WTC11 (cell line): ENCODE data around the gene RNF113B. TPM values are rescaled to one million over a fixed set of nuclear protein-coding genes. Genes with fewer than 3 reads are reported as not detected.

ENCODE experiments used
- ATAC-seq: fragments of 200-7000 bp; cut with Tn5 transposase; 2 replicates; pipeline ENCODE4 v1.10.0; 2021; ENCODE audit warnings: mild to moderate bottlenecking, moderate library complexity
- CTCF ChIA-PET: fragments of 300-600 bp; sonication (Branson Sonifier 250); formaldehyde crosslinking; loops from one replicate; lab custom pipeline; 2021; ENCODE audit warnings: antibody characterized with exemption; lab: Charles Lee
- POLR2A ChIA-PET: fragments of 350-600 bp; sonication (Branson Sonifier 250); formaldehyde crosslinking; loops from one replicate; lab custom pipeline; 2021; ENCODE audit warnings: antibody characterized with exemption; lab: Charles Lee
- DNase-seq: peaks from one replicate; pipeline ENCODE4 v3.0.0; 2021; ENCODE audit warnings: low spot score
- H3K27ac Mint-ChIP-seq: 2 replicates; pipeline ENCODE4 v1.8.0; 2021; ENCODE audit warnings: mixed read lengths
- H3K27me3 Mint-ChIP-seq: 2 replicates; pipeline ENCODE4 v1.8.0; 2021; ENCODE audit warnings: low read depth, mild to moderate bottlenecking, moderate library complexity, mixed read lengths
- H3K36me3 Mint-ChIP-seq: 2 replicates; pipeline ENCODE4 v1.8.0; 2021; ENCODE audit warnings: mixed read lengths
- H3K4me1 Mint-ChIP-seq: 2 replicates; pipeline ENCODE4 v1.8.0; 2022; ENCODE audit warnings: mixed read lengths
- H3K4me3 Mint-ChIP-seq: 2 replicates; pipeline ENCODE4 v1.8.0; 2021; ENCODE audit warnings: mild to moderate bottlenecking, moderate library complexity, mixed read lengths
- H3K9me3 Mint-ChIP-seq: 2 replicates; pipeline ENCODE4 v1.8.0; 2021; ENCODE audit warnings: mixed read lengths
- AR ChIP-seq: fragments of 250-450 bp; sonication (Bioruptor Pico); IDR thresholded peaks from 2 replicates; pipeline ENCODE4 v1.9.0; 2021; ENCODE audit warnings: mild to moderate bottlenecking
- ATF1 ChIP-seq: sonication (generic); formaldehyde crosslinking; IDR thresholded peaks from 2 replicates; pipeline ENCODE4 v1.8.1; 2023; ENCODE audit warnings: mild to moderate bottlenecking, moderate library complexity, missing genetic modification reagents
- CBFB ChIP-seq: sonication (generic); formaldehyde crosslinking; IDR thresholded peaks from 2 replicates; pipeline ENCODE4 v1.8.1; 2022; ENCODE audit warnings: mild to moderate bottlenecking, low read depth, missing genetic modification reagents
- CDX4 ChIP-seq: fragments of 250-450 bp; sonication (Bioruptor Pico); IDR thresholded peaks from 2 replicates; pipeline ENCODE4 v1.9.0; 2021; ENCODE audit warnings: moderate library complexity, mild to moderate bottlenecking, inconsistent platforms, borderline replicate concordance
- CTCF ChIP-seq: fragments of 200-600 bp; IDR thresholded peaks from 2 replicates; pipeline ENCODE4 v1.8.0; 2022; ENCODE audit warnings: antibody characterized with exemption
- EMX1 ChIP-seq: fragments of 250-450 bp; sonication (Bioruptor Pico); IDR thresholded peaks from 2 replicates; pipeline ENCODE4 v1.8.0; 2021; ENCODE audit warnings: mild to moderate bottlenecking
- GTF2I ChIP-seq: fragments of 250-450 bp; sonication (Bioruptor Pico); conservative IDR thresholded peaks from 2 replicates; pipeline ENCODE4 v1.4.0; 2021; ENCODE audit warnings: mild to moderate bottlenecking
- IRF1 ChIP-seq: sonication (generic); formaldehyde crosslinking; IDR thresholded peaks from 2 replicates; pipeline ENCODE4 v1.8.0; 2023; ENCODE audit warnings: missing genetic modification reagents
- MXD4 ChIP-seq: fragments of 250-450 bp; sonication (Bioruptor Pico); IDR thresholded peaks from 2 replicates; pipeline ENCODE4 v1.8.0; 2021; ENCODE audit warnings: mild to moderate bottlenecking, moderate library complexity, borderline replicate concordance
- NFATC4 ChIP-seq: fragments of 250-450 bp; sonication (Bioruptor Pico); IDR thresholded peaks from 2 replicates; pipeline ENCODE4 v1.9.0; 2021; ENCODE audit warnings: mild to moderate bottlenecking
- NR3C1 ChIP-seq: sonication (generic); formaldehyde crosslinking; conservative IDR thresholded peaks from 2 replicates; pipeline ENCODE4 v1.8.1; 2023; ENCODE audit warnings: low read depth, mild to moderate bottlenecking, missing genetic modification reagents
- PRDM15 ChIP-seq: sonication (generic); formaldehyde crosslinking; IDR thresholded peaks from 2 replicates; pipeline ENCODE4 v1.8.0; 2022; ENCODE audit warnings: missing genetic modification reagents
- SMAD4 ChIP-seq: sonication (generic); formaldehyde crosslinking; IDR thresholded peaks from 2 replicates; pipeline ENCODE4 v1.8.0; 2022; ENCODE audit warnings: mild to moderate bottlenecking, missing genetic modification reagents
- TEAD1 ChIP-seq: sonication (generic); formaldehyde crosslinking; IDR thresholded peaks from 2 replicates; pipeline ENCODE4 v1.8.0; 2022; ENCODE audit warnings: mild to moderate bottlenecking, missing genetic modification reagents
- USF2 ChIP-seq: sonication (generic); formaldehyde crosslinking; IDR thresholded peaks from 2 replicates; pipeline ENCODE4 v1.8.1; 2023; ENCODE audit warnings: mild to moderate bottlenecking, missing genetic modification reagents, moderate library complexity
- ZBTB21 ChIP-seq: sonication (generic); formaldehyde crosslinking; IDR thresholded peaks from 2 replicates; pipeline ENCODE4 v1.8.1; 2023; ENCODE audit warnings: mild to moderate bottlenecking, missing genetic modification reagents, borderline replicate concordance
- ZNF219 ChIP-seq: sonication (generic); formaldehyde crosslinking; IDR thresholded peaks from 2 replicates; pipeline ENCODE4 v1.8.0; 2023; ENCODE audit warnings: missing genetic modification reagents, mild to moderate bottlenecking, borderline replicate concordance
- total RNA-seq: library from RNA; stranded (reverse); gene quantifications from 3 replicates; pipeline ENCODE4 v1.2.3, GENCODE V29; 2021
- TF ChIP-seq, protein P1 (sequence below): sonication (generic); formaldehyde crosslinking; IDR thresholded peaks from 2 replicates; pipeline ENCODE4 v1.8.1; 2022; ENCODE audit warnings: missing genetic modification reagents, borderline replicate concordance

Gene RNF113B
- total RNA-seq, 1 experiment from 2014 or later: not detected

- Mint-ChIP-seq H3K9me3 (no peaks in the 10 kb centered on the region), H3K27me3 (no peaks in the 10 kb centered on the region; the same call in 1 of the 2 replicates), H3K27ac (peak overlapping the region; percentile 61; the same call in 1 of the 2 replicates), H3K4me1 (peaks cover 36% of the 10 kb centered on the region), H3K36me3 (peaks cover 7% of the 10 kb centered on the region; the same call in 1 of the 2 replicates), H3K4me3 (no peak overlapping the region)
- ATAC-seq (no peak), DNase-seq (no peak)
- CTCF ChIA-PET: no interaction called here
- POLR2A ChIA-PET: no interaction called here
- TF ChIP-seq ZBTB21: no peak
These were observed 44.2 kb upstream of the RNF113B start for GRCh38 chr13:98221234-98221633.

DNA sequence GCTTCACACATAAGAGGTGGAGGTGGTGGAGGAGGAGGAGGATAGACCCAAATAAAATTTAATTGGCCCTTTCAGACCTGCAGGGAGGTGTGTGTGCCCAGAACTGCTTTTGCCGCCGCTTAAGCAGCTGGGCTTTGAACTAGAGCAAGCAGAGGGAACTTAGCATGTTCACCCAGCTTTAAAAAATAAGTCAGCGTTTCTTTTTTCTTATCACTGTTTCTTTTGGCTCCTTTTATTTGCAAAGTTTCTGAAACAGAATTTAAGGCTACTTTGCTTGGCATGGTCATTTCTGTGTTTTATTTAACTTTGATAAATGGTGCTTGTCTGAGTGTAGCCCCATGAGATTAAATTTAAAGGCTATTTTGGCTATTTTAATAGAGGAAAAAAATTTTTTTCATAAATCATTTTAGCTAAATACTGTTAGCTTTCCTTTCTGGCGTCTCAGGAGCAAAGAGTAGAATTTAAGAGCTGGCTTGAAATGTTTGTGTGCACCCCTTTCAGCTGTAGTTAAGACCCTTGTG lies 43.3 kb upstream of the RNF113B start:
- no peaks in the 10 kb centered on the region for H3K9me3 Mint-ChIP-seq
- ChIA-PET POLR2A (no interaction called here), CTCF (no interaction called here)
- ATAC-seq: no peak
- no peak overlapping the region for H3K27ac Mint-ChIP-seq
- DNase-seq: no peak
- peaks cover 42% of the 10 kb centered on the region for H3K4me1 Mint-ChIP-seq
- H3K27me3 Mint-ChIP-seq: no peaks in the 10 kb centered on the region; the same call in 1 of the 2 replicates
- no peak overlapping the region for H3K4me3 Mint-ChIP-seq
- H3K36me3 Mint-ChIP-seq: peaks cover 7% of the 10 kb centered on the region; the same call in 1 of the 2 replicates
- TF ChIP-seq IRF1 (CRISPR knock-in tag) (no peak), CDX4 (CRISPR knock-in tag) (no peak), CBFB (no peak), CTCF (no peak), EMX1 (CRISPR knock-in tag) (no peak), SMAD4 (CRISPR knock-in tag) (no peak), USF2 (no peak), NFATC4 (CRISPR knock-in tag) (no peak), AR (CRISPR knock-in tag) (no peak), TEAD1 (no peak), ATF1 (CRISPR knock-in tag) (no peak), ZNF219 (no peak), PRDM15 (CRISPR knock-in tag) (no peak), NR3C1 (CRISPR knock-in tag) (no peak), MXD4 (no peak), GTF2I (no peak)
- TF ChIP-seq, protein P1, sequence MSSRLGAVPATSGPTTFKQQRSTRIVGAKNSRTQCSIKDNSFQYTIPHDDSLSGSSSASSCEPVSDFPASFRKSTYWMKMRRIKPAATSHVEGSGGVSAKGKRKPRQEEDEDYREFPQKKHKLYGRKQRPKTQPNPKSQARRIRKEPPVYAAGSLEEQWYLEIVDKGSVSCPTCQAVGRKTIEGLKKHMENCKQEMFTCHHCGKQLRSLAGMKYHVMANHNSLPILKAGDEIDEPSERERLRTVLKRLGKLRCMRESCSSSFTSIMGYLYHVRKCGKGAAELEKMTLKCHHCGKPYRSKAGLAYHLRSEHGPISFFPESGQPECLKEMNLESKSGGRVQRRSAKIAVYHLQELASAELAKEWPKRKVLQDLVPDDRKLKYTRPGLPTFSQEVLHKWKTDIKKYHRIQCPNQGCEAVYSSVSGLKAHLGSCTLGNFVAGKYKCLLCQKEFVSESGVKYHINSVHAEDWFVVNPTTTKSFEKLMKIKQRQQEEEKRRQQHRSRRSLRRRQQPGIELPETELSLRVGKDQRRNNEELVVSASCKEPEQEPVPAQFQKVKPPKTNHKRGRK (CRISPR knock-in tag): no peak
